Panc1 (cell line): ENCODE results near the gene SH3BP5L. TPM values are rescaled to one million over a fixed set of nuclear protein-coding genes. Genes with fewer than 3 reads are reported as not detected.
A peak's percentile ranks its signal among the peaks of the same experiment; 100 is the strongest.

Source experiments
- ATAC-seq: fragments of 200-7000 bp; cut with Tn5 transposase; 2 replicates; pipeline ENCODE4 v1.9.1; 2020; ENCODE audit warnings: mild to moderate bottlenecking, moderate library complexity
- BruUV-seq: library from RNA; stranded (reverse); fragments of 400-500 nt; replicated peaks from 2 replicates; lab custom pipeline; 2021; lab: Mats Ljungman, UMichigan
- CTCF ChIA-PET: fragments of 300-600 bp; sonication (Branson Sonifier 250); formaldehyde crosslinking; loops from one replicate; lab custom pipeline; 2022; ENCODE audit warnings: antibody characterized with exemption; lab: Charles Lee
- POLR2A ChIA-PET: fragments of 300-600 bp; sonication (Branson Sonifier 250); formaldehyde crosslinking; loops from one replicate; lab custom pipeline; 2022; ENCODE audit warnings: antibody characterized with exemption; lab: Charles Lee
- DNase-seq: peaks from one replicate; pipeline ENCODE4 v3.0.0-alpha.2; 2010; ENCODE audit warnings: low read depth, low spot score
- H3K27ac ChIP-seq: 2 replicates; pipeline ENCODE4 v1.5.1; 2011; ENCODE audit warnings: mild to moderate bottlenecking, low read length, inconsistent platforms
- H3K27me3 ChIP-seq: fragments of 200-500 bp; sonication (Bioruptor generic); 2 replicates; pipeline ENCODE4 v1.6.0; 2014; ENCODE audit warnings: low read length, inconsistent platforms; ENCODE audit not compliant: control insufficient read depth, insufficient read depth
- H3K36me3 ChIP-seq: fragments of 200-500 bp; sonication (Bioruptor generic); 2 replicates; pipeline ENCODE4 v1.5.1; 2014; ENCODE audit warnings: inconsistent platforms, mild to moderate bottlenecking, low read length, moderate library complexity; ENCODE audit not compliant: control insufficient read depth, insufficient read depth
- H3K4me1 ChIP-seq: 2 replicates; pipeline ENCODE4 v1.5.1; 2011; ENCODE audit warnings: inconsistent platforms, mild to moderate bottlenecking, low read length, moderate library complexity; ENCODE audit not compliant: control insufficient read depth, insufficient read depth
- H3K4me3 ChIP-seq, 2 experiments: 2 replicates each; pipeline ENCODE4 v1.5.1; 2011 to 2012; ENCODE audit warnings: low read depth in 2 of 2, low read length in 2 of 2, mild to moderate bottlenecking in 2 of 2, inconsistent platforms in 1 of 2, moderate library complexity in 1 of 2
- H3K9me3 ChIP-seq: fragments of 200-500 bp; sonication (Bioruptor generic); 2 replicates; pipeline ENCODE4 v1.5.1; 2014; ENCODE audit warnings: low read depth, mild to moderate bottlenecking, inconsistent platforms, low read length, moderate library complexity; ENCODE audit not compliant: control insufficient read depth, insufficient read depth
- CTCF ChIP-seq: fragments of 450-650 bp; IDR thresholded peaks from 2 replicates; pipeline ENCODE4 v1.5.1; 2017; ENCODE audit warnings: mild to moderate bottlenecking
- POLR2AphosphoS5 ChIP-seq: IDR thresholded peaks from 2 replicates; pipeline ENCODE4 v1.6.1; 2012; ENCODE audit warnings: mild to moderate bottlenecking, low read depth, low read length, moderate library complexity
- REST ChIP-seq, 2 experiments: IDR thresholded peaks; 2 replicates each; pipeline ENCODE4 v1.6.1; 2011 to 2012; ENCODE audit warnings: low read depth in 2 of 2, control low read depth in 1 of 2, low read length in 1 of 2, mild to moderate bottlenecking in 1 of 2, moderate library complexity in 1 of 2; ENCODE audit not compliant: insufficient read depth in 1 of 2
- SIN3A ChIP-seq: IDR thresholded peaks from 2 replicates; pipeline ENCODE4 v1.6.1; 2012; ENCODE audit warnings: low read depth, mild to moderate bottlenecking, low read length, moderate library complexity, borderline replicate concordance; ENCODE audit not compliant: insufficient read depth
- TCF7L2 ChIP-seq: IDR thresholded peaks from 2 replicates; pipeline ENCODE4 v1.6.1; 2011; ENCODE audit warnings: mild to moderate bottlenecking, low read depth, low read length, inconsistent platforms
- in situ Hi-C: cut with HindIII; loops from 2 replicates; pipeline ENCODE4 v1.10.0; 2016; ENCODE audit warnings: low sequenced_read_pairs, low pct_unique_long_range_greater_than_20kb
- intact Hi-C: fragments of 100-400 bp; cut with micrococcal nuclease; formaldehyde crosslinking; loops from one replicate; pipeline ENCODE4 v1.10.0; 2022; ENCODE audit not compliant: unreplicated experiment
- total RNA-seq: library from RNA; stranded (reverse); gene quantifications from one replicate; pipeline ENCODE4 v1.2.1, GENCODE V29; 2021; ENCODE audit not compliant: unreplicated experiment

Gene SH3BP5L
- total RNA-seq, 1 experiment from 2014 or later = 23.9 TPM

- TSS peak; percentile 68 for BruUV-seq
- no peak for DNase-seq
- Histone ChIP-seq H3K4me3 (peak overlapping the region; percentile 85 to 87), H3K36me3 (no peaks in the 10 kb centered on the region), H3K27me3 (no peaks in the 10 kb centered on the region), H3K9me3 (no peaks in the 10 kb centered on the region), H3K27ac (peak overlapping the region; percentile 99), H3K4me1 (peaks cover 15% of the 10 kb centered on the region)
- ATAC-seq = no peak
- no peak for TF ChIP-seq POLR2AphosphoS5
- TF ChIP-seq REST (IDR thresholded peaks at IDR 0.05; ENCODE audit: insufficient read depth in 1 of 2, low read depth in 2 of 2, low read length in 1 of 2) = no peak
- TF ChIP-seq SIN3A = no peak
- TF ChIP-seq CTCF = no peak
- TF ChIP-seq TCF7L2 = no peak
- POLR2A ChIA-PET = interaction anchor here (0.6 to 0.7 kb wide), 5 partner anchors 12 to 1800 kb away, joined by 3 to 16 read pairs (median 7); no protein-coding TSS in a partner anchor
- CTCF ChIA-PET = interaction anchor here (0.6 to 0.7 kb wide), 2 partner anchors 96 to 128 kb away, joined by 5 to 18 read pairs; no protein-coding TSS in a partner anchor
- intact Hi-C loops = no loop called here
- in situ Hi-C loops = no loop called here
These were observed 579 bp downstream of the SH3BP5L start for GRCh38 chr1:248825136-248825535.

GRCh38 chr1:248824701-248825100 lies 1.0 kb downstream of the SH3BP5L start:
- peak overlapping the region; percentile 99 for H3K27ac ChIP-seq

More at GRCh38 chr1:248824701-248825100, 1.0 kb downstream of the SH3BP5L start:
- ChIA-PET CTCF (no interaction called here), POLR2A (no interaction called here)
- peaks cover 15% of the 10 kb centered on the region for H3K4me1 ChIP-seq
- in situ Hi-C loops (no loop called here), intact Hi-C loops (no loop called here)
- H3K4me3 ChIP-seq = peak overlapping the region; percentile 85 to 87
- no peak for DNase-seq
- no peak for ATAC-seq
- no peaks in the 10 kb centered on the region for H3K27me3 ChIP-seq
- no peaks in the 10 kb centered on the region for H3K36me3 ChIP-seq
- H3K9me3 ChIP-seq = no peaks in the 10 kb centered on the region
- TF ChIP-seq CTCF (no peak), TCF7L2 (no peak), SIN3A (no peak), POLR2AphosphoS5 (no peak), REST (IDR thresholded peaks at IDR 0.05; ENCODE audit: insufficient read depth in 1 of 2, low read depth in 2 of 2, low read length in 1 of 2) (no peak)
- no TSS peak for BruUV-seq
